Endodermal cell (in vitro differentiated cells): ENCODE measurements around the gene NOS1AP. TPM values are rescaled to one million over a fixed set of nuclear protein-coding genes. Genes with fewer than 3 reads are reported as not detected.

ENCODE experiments used
- DNase-seq: peaks from one replicate; pipeline ENCODE4 v3.0.0-alpha.2; 2017
- H3K27ac ChIP-seq: 2 replicates; pipeline ENCODE4 v1.5.1; 2013; ENCODE audit warnings: mild to moderate bottlenecking, low read depth, low read length, moderate library complexity
- H3K27me3 ChIP-seq: 2 replicates; pipeline ENCODE4 v1.6.1; 2013; ENCODE audit warnings: mild to moderate bottlenecking, low read length, moderate library complexity; ENCODE audit not compliant: insufficient read depth, control insufficient read depth, poor library complexity, severe bottlenecking
- H3K36me3 ChIP-seq: 2 replicates; pipeline ENCODE4 v1.7.0; 2013; ENCODE audit warnings: mild to moderate bottlenecking, low read length, moderate library complexity; ENCODE audit not compliant: control insufficient read depth, insufficient read depth
- H3K4me1 ChIP-seq: one replicate; pipeline ENCODE4 v1.7.0; 2013; ENCODE audit warnings: low read length; ENCODE audit not compliant: control insufficient read depth, insufficient read depth
- H3K4me3 ChIP-seq: 2 replicates; pipeline ENCODE4 v1.5.1; 2013; ENCODE audit warnings: mild to moderate bottlenecking, low read length, moderate library complexity
- H3K9ac ChIP-seq: 2 replicates; pipeline ENCODE4 v1.6.1; 2013; ENCODE audit warnings: mild to moderate bottlenecking, low read length, moderate library complexity; ENCODE audit not compliant: poor library complexity, severe bottlenecking; ENCODE audit errors: extremely low read depth
- H3K9me3 ChIP-seq: 2 replicates; pipeline ENCODE4 v1.6.1; 2013; ENCODE audit warnings: mild to moderate bottlenecking, low read length, moderate library complexity; ENCODE audit not compliant: control insufficient read depth
- H3K27ac Mint-ChIP-seq: 2 replicates; pipeline ENCODE4 v1.8.0; 2020; ENCODE audit warnings: mixed read lengths
- H3K27me3 Mint-ChIP-seq: 2 replicates; pipeline ENCODE4 v1.8.0; 2021; ENCODE audit warnings: mild to moderate bottlenecking, mixed read lengths; ENCODE audit not compliant: insufficient read depth
- H3K36me3 Mint-ChIP-seq: 2 replicates; pipeline ENCODE4 v1.8.0; 2020; ENCODE audit warnings: low read depth, mixed read lengths
- H3K4me1 Mint-ChIP-seq: 2 replicates; pipeline ENCODE4 v1.8.0; 2020; ENCODE audit warnings: mixed read lengths
- H3K4me3 Mint-ChIP-seq: 2 replicates; pipeline ENCODE4 v1.8.0; 2020; ENCODE audit warnings: mild to moderate bottlenecking, moderate library complexity, mixed read lengths
- H3K9me3 Mint-ChIP-seq: 2 replicates; pipeline ENCODE4 v1.8.0; 2020; ENCODE audit warnings: mild to moderate bottlenecking, mixed read lengths
- CTCF ChIP-seq: fragments of 200-600 bp; sonication (generic); conservative IDR thresholded peaks from 2 replicates; pipeline ENCODE4 v1.5.0; 2021; ENCODE audit warnings: antibody characterized with exemption, mild to moderate bottlenecking
- WGBS, 2 experiments: methylation state at CpG; one replicate each; pipeline versions ENCODE4 v1.1.5 to v1.1.7; 2013; ENCODE audit warnings: missing lambda C conversion rate in 2 of 2, mixed read lengths in 1 of 2; ENCODE audit not compliant: insufficient coverage in 1 of 2, insufficient read length in 1 of 2; 5-methylcytosine and 5-hydroxymethylcytosine counted together
- total RNA-seq, 2 donors: library from RNA; stranded (reverse); fragmentation: NEBNext Ultra II Directional in 1 of 2; extraction: Animal tissue kit (Norgen Biotek cat#: 25700) in 1 of 2; gene quantifications; 2 replicates in 1 of 2; 3 replicates in 1 of 2; pipeline ENCODE4 v1.2.1, GENCODE V29; 2021

The NOS1AP gene
- total RNA-seq, 2 donors from 2014 or later: 4.8 to 5.9 TPM

DNA sequence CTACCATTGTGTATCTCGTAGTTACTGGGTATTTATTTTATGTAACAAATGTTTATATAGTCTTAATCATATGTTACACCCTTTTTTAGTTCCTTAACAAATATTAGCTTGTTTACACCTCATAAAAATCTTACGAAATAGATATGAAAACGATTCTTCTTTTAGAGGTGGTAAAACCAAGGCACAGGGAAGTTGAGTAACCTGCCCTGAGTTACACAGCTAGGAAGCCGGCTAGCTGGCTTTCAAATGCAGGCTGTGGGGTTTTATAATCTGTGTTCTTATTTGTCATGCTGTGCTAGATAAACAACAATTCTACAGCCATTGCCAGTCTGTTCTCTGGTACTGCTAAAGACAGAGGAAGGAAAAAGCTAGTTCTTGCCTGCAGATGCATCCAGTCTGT lies 109.6 kb downstream of the NOS1AP start:
- no peak for TF ChIP-seq CTCF
- Mint-ChIP-seq H3K27ac (no peak overlapping the region), H3K36me3 (no peaks in the 10 kb centered on the region), H3K9me3 (no peaks in the 10 kb centered on the region), H3K4me1 (peaks cover 34% of the 10 kb centered on the region), H3K4me3 (no peak overlapping the region), H3K27me3 (no peaks in the 10 kb centered on the region)
- Histone ChIP-seq H3K36me3 (no peaks in the 10 kb centered on the region), H3K4me1 (peaks cover 3% of the 10 kb centered on the region), H3K27ac (no peak overlapping the region), H3K9me3 (no peaks in the 10 kb centered on the region), H3K27me3 (no peaks in the 10 kb centered on the region), H3K4me3 (no peak overlapping the region), H3K9ac (no peak overlapping the region)
- no peak for DNase-seq
- 81% methylated on average over 3 of the region's 4 CpGs; no CpG with 5 or more reads in 1 of the 2 experiments for WGBS, 2 experiments

DNA sequence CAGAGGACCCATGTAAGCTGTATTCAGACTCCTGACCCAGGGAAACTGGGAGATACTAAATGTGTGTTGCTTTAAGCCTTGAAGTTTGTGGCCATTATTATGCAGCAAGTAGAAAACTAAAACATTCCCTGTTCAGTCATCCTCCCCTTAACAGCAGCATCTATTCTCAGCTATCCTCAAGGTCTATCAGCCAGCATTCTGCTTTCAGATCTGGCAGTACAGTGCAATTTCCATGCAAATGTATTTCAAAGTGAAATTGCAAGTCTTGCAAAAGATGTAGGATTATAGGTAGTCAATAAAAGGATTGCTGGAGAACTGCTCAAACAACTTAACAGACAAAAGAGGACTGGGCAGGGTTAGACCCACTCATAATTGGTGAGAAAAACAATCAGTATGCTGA lies 111.3 kb downstream of the NOS1AP start:
- Histone ChIP-seq H3K4me3 (no peak overlapping the region), H3K9ac (no peak overlapping the region), H3K27ac (no peak overlapping the region), H3K36me3 (no peaks in the 10 kb centered on the region), H3K27me3 (no peaks in the 10 kb centered on the region), H3K4me1 (no peaks in the 10 kb centered on the region), H3K9me3 (no peaks in the 10 kb centered on the region)
- Mint-ChIP-seq H3K4me1 (peaks cover 34% of the 10 kb centered on the region), H3K36me3 (no peaks in the 10 kb centered on the region), H3K27me3 (no peaks in the 10 kb centered on the region), H3K4me3 (no peak overlapping the region), H3K27ac (no peak overlapping the region), H3K9me3 (no peaks in the 10 kb centered on the region)
- no peak for DNase-seq
- TF ChIP-seq CTCF: no peak

DNA sequence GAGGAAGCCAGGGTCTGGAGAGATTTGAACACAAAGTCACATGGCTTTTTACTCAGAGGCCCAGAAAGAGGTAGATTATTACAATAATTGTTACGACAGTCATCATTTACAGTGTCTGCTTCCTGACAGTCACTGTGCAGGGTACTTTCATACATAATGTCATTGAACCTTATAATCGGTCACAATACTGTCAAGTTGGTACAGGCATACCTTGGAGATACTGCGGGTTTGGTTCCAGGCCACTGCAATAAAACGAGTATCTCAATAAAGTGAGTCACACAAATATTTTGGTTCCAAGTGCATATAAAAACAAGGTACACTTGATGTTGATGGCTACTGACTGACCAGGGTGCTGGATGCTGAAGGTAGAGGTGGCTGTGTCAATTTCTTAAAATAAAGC lies 112.6 kb downstream of the NOS1AP start:
- Histone ChIP-seq H3K36me3 (no peaks in the 10 kb centered on the region), H3K4me3 (no peak overlapping the region), H3K4me1 (no peaks in the 10 kb centered on the region), H3K9ac (no peak overlapping the region), H3K27ac (no peak overlapping the region), H3K9me3 (no peaks in the 10 kb centered on the region), H3K27me3 (no peaks in the 10 kb centered on the region)
- no peak for TF ChIP-seq CTCF
- no peak for DNase-seq
- WGBS, 2 experiments: 94% methylated on average over 4 of the region's 4 CpGs
- H3K36me3 Mint-ChIP-seq: peaks cover 4% of the 10 kb centered on the region
- no peaks in the 10 kb centered on the region for H3K27me3 Mint-ChIP-seq
- H3K4me3 Mint-ChIP-seq: no peak overlapping the region
- peaks cover 24% of the 10 kb centered on the region for H3K4me1 Mint-ChIP-seq
- no peak overlapping the region for H3K27ac Mint-ChIP-seq
- H3K9me3 Mint-ChIP-seq: peaks cover 5% of the 10 kb centered on the region
